ENCODE measurements around the gene UNC50.

DNA sequence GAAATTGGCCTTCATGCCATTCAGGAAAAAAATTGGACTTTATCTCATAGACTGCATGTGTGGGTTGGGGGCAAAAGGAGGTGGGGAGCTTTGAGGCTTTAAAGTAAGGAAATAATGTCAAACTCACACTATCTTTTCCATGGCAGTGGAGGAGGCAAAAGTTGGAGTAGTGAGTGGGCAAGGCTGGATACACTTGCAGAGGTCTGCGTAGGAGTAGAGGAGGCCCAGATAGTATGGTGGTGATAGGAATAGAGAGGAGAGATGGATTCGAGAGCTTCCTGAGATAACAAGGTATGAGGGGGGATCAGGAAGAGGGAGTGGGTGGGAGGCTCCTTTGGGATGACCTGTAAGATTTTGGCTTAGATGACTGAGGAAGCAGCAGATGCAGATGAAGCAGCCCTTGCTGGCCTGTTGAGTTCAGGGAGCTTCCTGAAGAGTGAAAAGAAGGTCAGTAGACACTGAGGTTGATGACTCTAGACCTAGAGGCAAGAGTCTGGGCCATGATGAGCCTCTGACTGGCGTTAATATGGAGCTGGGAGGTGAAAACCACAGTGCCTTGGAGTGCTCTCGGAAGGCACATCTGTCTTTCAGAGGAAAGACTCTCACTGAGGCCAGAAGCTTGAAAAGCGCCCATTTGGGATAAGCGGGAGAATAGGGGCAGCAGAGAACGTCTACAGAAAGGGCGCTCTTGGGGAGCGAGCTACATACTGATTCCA lies 5.8 kb downstream of the UNC50 start:
- TF ChIP-seq, protein P1, sequence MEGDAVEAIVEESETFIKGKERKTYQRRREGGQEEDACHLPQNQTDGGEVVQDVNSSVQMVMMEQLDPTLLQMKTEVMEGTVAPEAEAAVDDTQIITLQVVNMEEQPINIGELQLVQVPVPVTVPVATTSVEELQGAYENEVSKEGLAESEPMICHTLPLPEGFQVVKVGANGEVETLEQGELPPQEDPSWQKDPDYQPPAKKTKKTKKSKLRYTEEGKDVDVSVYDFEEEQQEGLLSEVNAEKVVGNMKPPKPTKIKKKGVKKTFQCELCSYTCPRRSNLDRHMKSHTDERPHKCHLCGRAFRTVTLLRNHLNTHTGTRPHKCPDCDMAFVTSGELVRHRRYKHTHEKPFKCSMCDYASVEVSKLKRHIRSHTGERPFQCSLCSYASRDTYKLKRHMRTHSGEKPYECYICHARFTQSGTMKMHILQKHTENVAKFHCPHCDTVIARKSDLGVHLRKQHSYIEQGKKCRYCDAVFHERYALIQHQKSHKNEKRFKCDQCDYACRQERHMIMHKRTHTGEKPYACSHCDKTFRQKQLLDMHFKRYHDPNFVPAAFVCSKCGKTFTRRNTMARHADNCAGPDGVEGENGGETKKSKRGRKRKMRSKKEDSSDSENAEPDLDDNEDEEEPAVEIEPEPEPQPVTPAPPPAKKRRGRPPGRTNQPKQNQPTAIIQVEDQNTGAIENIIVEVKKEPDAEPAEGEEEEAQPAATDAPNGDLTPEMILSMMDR (IDR thresholded peaks at IDR 0.05; ENCODE audit: poor library complexity, severe bottlenecking), result no peak
- TF ChIP-seq TAF1 (IDR thresholded peaks at IDR 0.05; ENCODE audit: low read depth), result no peak

Measured in neural cell (in vitro differentiated cells).